K562 (cell line): ENCODE data around the gene TEX14. TPM values are rescaled to one million over a fixed set of nuclear protein-coding genes. Genes with fewer than 3 reads are reported as not detected.
A peak's percentile ranks its signal among the peaks of the same experiment; 100 is the strongest.

Source experiments
- AFF4 ChIP-seq: sonication (generic); formaldehyde crosslinking; IDR thresholded peaks from 2 replicates; pipeline ENCODE4 v1.8.0; 2023; ENCODE audit warnings: mild to moderate bottlenecking, missing genetic modification reagents
- EWSR1 ChIP-seq: fragments of 450-650 bp; IDR thresholded peaks from 2 replicates; pipeline ENCODE4 v1.6.1; 2018; ENCODE audit warnings: borderline replicate concordance, mild to moderate bottlenecking, low read depth, moderate library complexity; ENCODE audit not compliant: partially characterized antibody
- GMEB1 ChIP-seq: fragments of 250-450 bp; sonication (Bioruptor Pico); IDR thresholded peaks from 2 replicates; pipeline ENCODE4 v1.4.0; 2020; ENCODE audit warnings: mild to moderate bottlenecking
- HDAC8 ChIP-seq: fragments of 450-650 bp; IDR thresholded peaks from 2 replicates; pipeline ENCODE4 v1.6.1; 2016; ENCODE audit warnings: mild to moderate bottlenecking, missing genetic modification characterization, moderate library complexity, missing compliant biosample characterization
- HEY1 ChIP-seq: fragments of 250-450 bp; sonication (Bioruptor Pico); IDR thresholded peaks from 2 replicates; pipeline ENCODE4 v1.5.0; 2020; ENCODE audit warnings: mild to moderate bottlenecking, moderate library complexity, borderline replicate concordance
- HOXB6 ChIP-seq: fragments of 250-450 bp; sonication (Bioruptor Pico); IDR thresholded peaks from 2 replicates; pipeline ENCODE4 v1.5.1; 2022; ENCODE audit warnings: mild to moderate bottlenecking, borderline replicate concordance
- KHSRP ChIP-seq: fragments of 450-650 bp; IDR thresholded peaks from 2 replicates; pipeline ENCODE4 v1.6.1; 2017
- MCM5 ChIP-seq: fragments of 450-650 bp; IDR thresholded peaks from 2 replicates; pipeline ENCODE4 v1.6.1; 2016; ENCODE audit warnings: low read depth
- MTA2 ChIP-seq: fragments of 450-650 bp; IDR thresholded peaks from 2 replicates; pipeline ENCODE4 v1.6.1; 2016; ENCODE audit warnings: low read depth
- MYC ChIP-seq, 2 experiments: fragments of 250-450 bp in 1 of 2; sonication (Bioruptor Pico) in 1 of 2; IDR thresholded peaks; 2 replicates each; pipeline versions ENCODE4 v1.5.1 to v1.6.1; 2012 to 2021; ENCODE audit warnings: low read depth in 2 of 2, borderline replicate concordance in 1 of 2, improper control_type of control experiment in 1 of 2, low read length in 1 of 2, mild to moderate bottlenecking in 1 of 2, moderate library complexity in 1 of 2
- NR2C1 ChIP-seq, 2 experiments: fragments of 450-650 bp; IDR thresholded peaks; 2 replicates each; pipeline ENCODE4 v1.6.1; 2017; ENCODE audit warnings: mild to moderate bottlenecking in 2 of 2, antibody characterized with exemption in 1 of 2, inconsistent platforms in 1 of 2, missing compliant biosample characterization in 1 of 2, missing genetic modification characterization in 1 of 2
- RFX7 ChIP-seq: fragments of 250-450 bp; sonication (Bioruptor Pico); IDR thresholded peaks from 2 replicates; pipeline ENCODE4 v1.5.1; 2021; ENCODE audit warnings: mild to moderate bottlenecking
- SMAD4 ChIP-seq: fragments of 250-450 bp; sonication (Bioruptor Pico); conservative IDR thresholded peaks from 2 replicates; pipeline ENCODE4 v1.8.0; 2021; ENCODE audit warnings: inconsistent platforms, mild to moderate bottlenecking, moderate library complexity
- SNIP1 ChIP-seq: fragments of 450-650 bp; IDR thresholded peaks from 2 replicates; pipeline ENCODE4 v1.7.1; 2017; ENCODE audit warnings: low read depth, mild to moderate bottlenecking
- STAT6 ChIP-seq: sonication (generic); formaldehyde crosslinking; IDR thresholded peaks from 2 replicates; pipeline ENCODE4 v1.8.1; 2023; ENCODE audit warnings: mild to moderate bottlenecking, missing genetic modification reagents
- TCF7L2 ChIP-seq: fragments of 150-350 bp; IDR thresholded peaks from 2 replicates; pipeline ENCODE4 v1.6.1; 2016; ENCODE audit warnings: low read depth, mild to moderate bottlenecking, low read length, moderate library complexity
- ZFP36 ChIP-seq: fragments of 150-350 bp; IDR thresholded peaks from 2 replicates; pipeline ENCODE4 v1.6.1; 2018; ENCODE audit warnings: low read length, low read depth; ENCODE audit not compliant: partially characterized antibody
- ZNF584 ChIP-seq: fragments of 200-800 bp; sonication (Bioruptor generic); IDR thresholded peaks from 2 replicates; pipeline ENCODE4 v1.6.1; 2016; ENCODE audit warnings: low read depth, mild to moderate bottlenecking, missing genetic modification characterization, missing compliant biosample characterization
- polyA plus RNA-seq, 8 experiments: library from polyadenylated mRNA; depleted of rRNA in 4 of 8; stranded (reverse) in 5 of 8; unstranded in 3 of 8; fragments of >200 nt; fragmentation: Nextera tagmentation in 2 of 8; fragmentation: Illumina TruSeq in 1 of 8; extraction: Ambion mirVana in 2 of 8; extraction: Trizol in 1 of 8; gene quantifications; 2 replicates each; pipeline versions ENCODE4 v1.2.1 to v1.2.3, GENCODE V29; 2011 to 2014; ENCODE audit warnings: inconsistent platforms in 1 of 8, missing spikeins in 1 of 8
- total RNA-seq, 7 experiments: library from RNA; depleted of rRNA in 6 of 7; stranded (reverse); fragments of >200 nt in 6 of 7; fragmentation: Illumina TruSeq in 2 of 7; extraction: Trizol in 2 of 7; gene quantifications; 2 replicates each; pipeline versions ENCODE4 v1.2.1 to v1.2.3, GENCODE V29; 2011 to 2021; ENCODE audit warnings: low replicate concordance in 1 of 7
- TF ChIP-seq, protein P1 (sequence below): fragments of 450-650 bp; formaldehyde crosslinking; IDR thresholded peaks from 2 replicates; pipeline ENCODE4 v1.4.0; 2022; ENCODE audit warnings: mild to moderate bottlenecking, moderate library complexity

The TEX14 gene
- total and polyA plus RNA-seq, 9 of the 15 experiments (the other 6 are each of a cell fraction or from before 2014, with no cell fraction given): 0.05 to 0.12 (median 0.09) TPM; not detected in 1

DNA sequence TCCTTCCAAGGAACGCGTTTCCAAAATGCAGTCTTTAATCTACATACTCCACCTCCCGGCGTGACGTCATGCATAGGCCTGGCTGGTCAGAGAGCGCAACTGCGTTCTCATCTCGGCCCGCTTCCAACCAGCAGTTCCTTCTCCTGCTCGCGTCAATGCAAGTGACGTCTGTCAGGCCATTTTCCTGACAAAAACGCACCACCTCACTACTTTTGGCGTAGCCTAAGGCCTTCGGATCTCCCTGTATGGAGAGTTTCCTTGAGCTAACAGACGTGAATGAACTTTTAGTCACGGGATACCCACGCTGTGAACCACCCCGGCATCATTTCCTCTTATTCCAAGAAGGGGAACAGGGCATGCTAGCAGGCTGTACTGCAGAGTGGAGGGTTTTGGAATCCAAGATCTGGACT, 25.0 kb downstream of the TEX14 start (continued):
- TF ChIP-seq AFF4 (CRISPR knock-in tag): no peak
- no peak for TF ChIP-seq NR2C1 (IDR thresholded peaks at IDR 0.05)
- peak; percentile 75 for TF ChIP-seq NR2C1 (tag; IDR thresholded peaks at IDR 0.05)
- TF ChIP-seq HEY1 (CRISPR knock-in tag): no peak
- no peak for TF ChIP-seq TCF7L2
- peak; percentile 75; the same call in 1 of the 2 replicates for TF ChIP-seq ZNF584
- TF ChIP-seq GMEB1: peak; percentile 65
- no peak for TF ChIP-seq ZFP36
- no peak for TF ChIP-seq MYC (IDR thresholded peaks at IDR 0.05; ENCODE audit: low read depth, low read length)
- TF ChIP-seq MYC (CRISPR knock-in tag; IDR thresholded peaks at IDR 0.05; ENCODE audit: borderline replicate concordance, low read depth): 0 out of 2 replicates have a peak, but pooled peaks have one; percentile 24
- TF ChIP-seq STAT6 (CRISPR knock-in tag): peak; percentile 75; the same call in 1 of the 2 replicates
- peak; percentile 79 for TF ChIP-seq HDAC8 (tag)
- peak; percentile 61; the same call in 1 of the 2 replicates for TF ChIP-seq SMAD4 (CRISPR knock-in tag)
- no peak for TF ChIP-seq MCM5
- 0 out of 2 replicates have a peak, but pooled peaks have one; percentile 53 for TF ChIP-seq RFX7 (CRISPR knock-in tag)
- peak; percentile 85 for TF ChIP-seq KHSRP
- no peak for TF ChIP-seq MTA2
- no peak for TF ChIP-seq HOXB6 (CRISPR knock-in tag)
- TF ChIP-seq SNIP1: no peak
- TF ChIP-seq EWSR1: no peak
- TF ChIP-seq, protein P1, sequence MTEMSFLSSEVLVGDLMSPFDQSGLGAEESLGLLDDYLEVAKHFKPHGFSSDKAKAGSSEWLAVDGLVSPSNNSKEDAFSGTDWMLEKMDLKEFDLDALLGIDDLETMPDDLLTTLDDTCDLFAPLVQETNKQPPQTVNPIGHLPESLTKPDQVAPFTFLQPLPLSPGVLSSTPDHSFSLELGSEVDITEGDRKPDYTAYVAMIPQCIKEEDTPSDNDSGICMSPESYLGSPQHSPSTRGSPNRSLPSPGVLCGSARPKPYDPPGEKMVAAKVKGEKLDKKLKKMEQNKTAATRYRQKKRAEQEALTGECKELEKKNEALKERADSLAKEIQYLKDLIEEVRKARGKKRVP (CRISPR knock-in tag): peak; percentile 72; the same call in 1 of the 2 replicates
